Umbilical cord (tissue), 1 donor: ENCODE measurements around the gene KCNG4. TPM values are rescaled to one million over a fixed set of nuclear protein-coding genes. Genes with fewer than 3 reads are reported as not detected.

Experiments
- total RNA-seq: library from RNA; depleted of rRNA; stranded (reverse); fragments of >200 nt; gene quantifications from one replicate; pipeline ENCODE4 v1.2.3, GENCODE V29; 2014; ENCODE audit warnings: low replicate concordance; ENCODE audit not compliant: insufficient read depth

The KCNG4 gene
- total RNA-seq, 1 donor from 2014 or later, result 0.72 TPM

Other genes starting within 250 kb of the KCNG4 start
- gene SLC38A8, start 197.2 kb downstream of the KCNG4 start, total RNA-seq, result not detected
- gene MBTPS1, start 123.1 kb downstream of the KCNG4 start, total RNA-seq, result 116 TPM
- 22.9 TPM for gene HSDL1, start 94.8 kb downstream of the KCNG4 start, total RNA-seq
- 1.7 TPM for gene DNAAF1, start 94.7 kb downstream of the KCNG4 start, total RNA-seq
- gene TAF1C, start 53.0 kb downstream of the KCNG4 start, total RNA-seq, result 9.4 TPM
- gene ADAD2, start 48.9 kb downstream of the KCNG4 start, total RNA-seq, result not detected
- gene WFDC1, start 54.9 kb upstream of the KCNG4 start, total RNA-seq, result 334 TPM
- 1.7 TPM for gene ATP2C2, start 128.5 kb upstream of the KCNG4 start, total RNA-seq